Colonic mucosa (tissue), 4 donors: ENCODE measurements around the gene ZNFX1. TPM values are rescaled to one million over a fixed set of nuclear protein-coding genes. Genes with fewer than 3 reads are reported as not detected.
"Not testable (repeated sequence)": the region's sequence is repeated elsewhere in the genome, so short reads cannot be mapped to it uniquely, and the experiment has no call there.

Source experiments
- DNase-seq: peaks from one replicate; pipeline ENCODE4 v3.0.0-alpha.2; 2020
- H3K27ac ChIP-seq: fragments of 200-600 bp; one replicate; pipeline ENCODE4 v1.8.0; 2021
- H3K27me3 ChIP-seq: fragments of 200-600 bp; one replicate; pipeline ENCODE4 v1.8.0; 2021
- H3K36me3 ChIP-seq: fragments of 200-600 bp; one replicate; pipeline ENCODE4 v1.8.0; 2021
- H3K4me1 ChIP-seq: fragments of 200-600 bp; one replicate; pipeline ENCODE4 v1.8.0; 2021; ENCODE audit warnings: mild to moderate bottlenecking
- H3K4me3 ChIP-seq: fragments of 200-600 bp; one replicate; pipeline ENCODE4 v1.8.0; 2021
- H3K9ac ChIP-seq, 2 donors: one replicate each; pipeline ENCODE4 v1.7.0; 2013; ENCODE audit warnings: control low read depth in 2 of 2, low read depth in 2 of 2, low read length in 2 of 2
- H3K9me3 ChIP-seq: fragments of 200-600 bp; one replicate; pipeline ENCODE4 v1.8.0; 2021
- CTCF ChIP-seq: fragments of 200-600 bp; IDR thresholded peaks from one replicate; pipeline ENCODE4 v1.8.0; 2022; ENCODE audit warnings: antibody characterized with exemption, mild to moderate bottlenecking
- intact Hi-C: fragments of 100-400 bp; cut with DNase I; formaldehyde crosslinking; loops from one replicate; pipeline ENCODE4 v1.14.1; 2022
- total RNA-seq, 2 donors: library from RNA; stranded (reverse); fragmentation: NEBNext Ultra II Directional in 1 of 2; extraction: Animal tissue kit (Norgen Biotek cat#: 25700) in 1 of 2; gene quantifications; one replicate each; pipeline ENCODE4 v1.2.1, GENCODE V29; 2021
- donor health status: healthy.
- donor health status: DM: no; HTN: no; CAD: no.
- donor health status: DM: no; HTN: no; CAD: no.

ZNFX1 gene
- total RNA-seq, 2 donors from 2014 or later: 22.7 to 26.7 TPM

- DNase-seq: no peak
- no peak for TF ChIP-seq CTCF
- Histone ChIP-seq H3K36me3 (no peaks in the 10 kb centered on the region), H3K27ac (no peak overlapping the region), H3K4me1 (no peaks in the 10 kb centered on the region), H3K9ac (no peak overlapping the region), H3K27me3 (no peaks in the 10 kb centered on the region), H3K9me3 (no peaks in the 10 kb centered on the region), H3K4me3 (no peak overlapping the region)
- intact Hi-C loops: no loop called here
Observed at GRCh38 chr20:49203746-49204145, 74.1 kb downstream of the ZNFX1 start.

GRCh38 chr20:49203011-49203410 is 74.8 kb downstream of the ZNFX1 start:
- H3K27me3 ChIP-seq: no peaks in the 10 kb centered on the region
- intact Hi-C loops: no loop called here
- H3K9ac ChIP-seq: no peak overlapping the region
- H3K4me3 ChIP-seq: no peak overlapping the region
- no peaks in the 10 kb centered on the region for H3K36me3 ChIP-seq
- TF ChIP-seq CTCF: no peak
- H3K9me3 ChIP-seq: no peaks in the 10 kb centered on the region
- H3K4me1 ChIP-seq: no peaks in the 10 kb centered on the region
- H3K27ac ChIP-seq: no peak overlapping the region
- DNase-seq: no peak

- no peak for DNase-seq
- H3K27me3 ChIP-seq: no peaks in the 10 kb centered on the region
- H3K27ac ChIP-seq: no peak overlapping the region
- no peak overlapping the region for H3K4me3 ChIP-seq
- no peaks in the 10 kb centered on the region for H3K4me1 ChIP-seq
- no peaks in the 10 kb centered on the region for H3K36me3 ChIP-seq
- intact Hi-C loops: no loop called here
- H3K9ac ChIP-seq: no peak overlapping the region
- no peaks in the 10 kb centered on the region for H3K9me3 ChIP-seq
- no peak for TF ChIP-seq CTCF
Observed at GRCh38 chr20:49199729-49200293, 78.0 kb downstream of the ZNFX1 start.

GRCh38 chr20:49192944-49193518 is 84.8 kb downstream of the ZNFX1 start:
- DNase-seq, intact Hi-C loops, H3K4me1 ChIP-seq, H3K9me3 ChIP-seq, H3K4me3 ChIP-seq, H3K9ac ChIP-seq, H3K27ac ChIP-seq, H3K36me3 ChIP-seq, H3K27me3 ChIP-seq: not testable (repeated sequence)

Other genes with a start within 250 kb of the ZNFX1 start
- gene CSE1L, start 231.7 kb downstream of the ZNFX1 start, total RNA-seq: 10 to 100 TPM; 33.3 to 82.7 TPM
- gene STAU1, start 89.7 kb downstream of the ZNFX1 start, total RNA-seq: 100 to 1,000 TPM in 1 of 2 donors, 10 to 100 TPM in 1; 86.6 to 106 TPM
- 10 to 100 TPM; 26.3 to 44.5 TPM for gene DDX27, start 58.6 kb downstream of the ZNFX1 start, total RNA-seq
- 1 to 10 TPM in 1 of 2 donors, under 1 TPM in 1; 0.37 to 1.9 TPM for gene KCNB1, start 204.6 kb upstream of the ZNFX1 start, total RNA-seq